Endothelial cell of hepatic sinusoid (primary cell): ENCODE results near the gene ST7.
"Not testable (repeated sequence)": the region's sequence is repeated elsewhere in the genome, so short reads cannot be mapped to it uniquely, and the experiment has no call there.

Experiments used
- in situ Hi-C: cut with HindIII; loops from 2 replicates; pipeline ENCODE4 v1.10.0; 2017; ENCODE audit warnings: low sequenced_read_pairs

The ST7 gene

GRCh38 chr7:116953372-116953905 lies at the start of gene ST7:
Gene ST7, plus strand, starts transcription at chr7:116953501. Its CDS starts 40 bp downstream, at chr7:116953541.
- in situ Hi-C loops, result no loop called here

- in situ Hi-C loops, result no loop called here
Observed at GRCh38 chr7:116906391-116906790, 46.9 kb upstream of the ST7 start.

- in situ Hi-C loops, result loop anchor here (10.0 kb wide), 1 partner anchor 394 kb away; no protein-coding TSS in a partner anchor
Observed at GRCh38 chr7:116910383-116910782, 42.9 kb upstream of the ST7 start.

GRCh38 chr7:116911801-116912200 lies 41.5 kb upstream of the ST7 start:
- in situ Hi-C loops, result loop anchor here (10.0 kb wide), 1 partner anchor 393 kb away; no protein-coding TSS in a partner anchor

GRCh38 chr7:116912269-116912909 lies 40.9 kb upstream of the ST7 start:
- in situ Hi-C loops, result loop anchor here (10.0 kb wide), 1 partner anchor 392 kb away; no protein-coding TSS in a partner anchor

- in situ Hi-C loops, result loop anchor here (10.0 kb wide), 1 partner anchor 386 kb away; no protein-coding TSS in a partner anchor
Observed at GRCh38 chr7:116918704-116919103, 34.6 kb upstream of the ST7 start.

GRCh38 chr7:116920359-116920758 lies 32.9 kb upstream of the ST7 start:
- in situ Hi-C loops, result no loop called here

GRCh38 chr7:116922545-116922944 lies 30.8 kb upstream of the ST7 start:
- in situ Hi-C loops, result no loop called here

- in situ Hi-C loops, result loop anchor here (5.0 kb wide), 1 partner anchor 73 kb away; no protein-coding TSS in a partner anchor
Observed at GRCh38 chr7:116924741-116925140, 28.6 kb upstream of the ST7 start.

GRCh38 chr7:116929021-116929420 lies 24.3 kb upstream of the ST7 start:
- in situ Hi-C loops, result loop anchor here (5.0 kb wide), 1 partner anchor 68 kb away; no protein-coding TSS in a partner anchor

GRCh38 chr7:116929914-116930913 lies 23.1 kb upstream of the ST7 start:
- in situ Hi-C loops, result loop anchor here (5.0 kb wide), 1 partner anchor 67 kb away; no protein-coding TSS in a partner anchor

GRCh38 chr7:116932566-116932965 lies 20.7 kb upstream of the ST7 start:
- in situ Hi-C loops, result no loop called here

- in situ Hi-C loops, result no loop called here
Observed at GRCh38 chr7:116933465-116933864, 19.8 kb upstream of the ST7 start.

- in situ Hi-C loops, result no loop called here
Observed at GRCh38 chr7:116934580-116934979, 18.7 kb upstream of the ST7 start.

- in situ Hi-C loops, result not testable (repeated sequence)
Observed at GRCh38 chr7:116936844-116937243, 16.5 kb upstream of the ST7 start.

GRCh38 chr7:116938678-116939077 lies 14.6 kb upstream of the ST7 start:
- in situ Hi-C loops, result no loop called here

GRCh38 chr7:116940689-116941370 lies 12.5 kb upstream of the ST7 start:
- in situ Hi-C loops, result no loop called here

GRCh38 chr7:116942504-116942903 lies 10.8 kb upstream of the ST7 start:
- in situ Hi-C loops, result no loop called here

- in situ Hi-C loops, result no loop called here
Observed at GRCh38 chr7:116948934-116949333, 4.4 kb upstream of the ST7 start.

GRCh38 chr7:116949941-116950801 lies 3.1 kb upstream of the ST7 start:
- in situ Hi-C loops, result no loop called here
